Superior temporal gyrus (tissue), 1 donor: Measurements from ENCODE around the gene FKBP11.

ENCODE experiments used
- DNase-seq: peaks from one replicate; pipeline ENCODE4 v3.0.0-alpha.2; 2016; ENCODE audit errors: extremely low spot score

FKBP11 gene

GRCh38 chr12:48956279-48957140 lies 31.2 kb upstream of the FKBP11 start:
- peak; percentile 80 for DNase-seq

GRCh38 chr12:48954841-48955501 lies 29.7 kb upstream of the FKBP11 start:
- no peak for DNase-seq

DNA sequence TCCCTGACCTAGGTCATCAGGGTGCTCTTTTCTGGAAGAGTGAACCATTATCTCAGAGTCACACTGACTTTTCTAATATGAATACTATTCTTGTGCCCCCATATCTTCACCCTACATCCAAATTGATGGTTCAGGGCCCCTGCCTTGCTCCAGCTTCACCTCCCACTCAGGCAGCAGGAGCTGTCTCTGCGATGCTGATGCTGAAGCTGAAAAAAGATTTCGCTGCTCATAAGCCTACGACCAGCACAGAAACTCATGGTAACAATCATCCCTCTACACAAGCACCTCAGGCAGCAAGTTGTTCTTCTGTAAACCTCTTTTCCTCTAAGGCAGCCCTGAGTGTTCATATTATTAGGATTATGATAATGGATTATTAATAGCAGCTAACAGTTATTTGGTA lies 28.8 kb upstream of the FKBP11 start:
- no peak for DNase-seq

GRCh38 chr12:48952691-48953090 lies 27.4 kb upstream of the FKBP11 start:
- no peak for DNase-seq

- no peak for DNase-seq
These were observed 22.4 kb upstream of the FKBP11 start for GRCh38 chr12:48947727-48948126.

- no peak for DNase-seq
These were observed 21.7 kb upstream of the FKBP11 start for GRCh38 chr12:48946943-48947342.

GRCh38 chr12:48946205-48946604 lies 20.9 kb upstream of the FKBP11 start:
- peak; percentile 69 for DNase-seq

- no peak for DNase-seq
These were observed 17.9 kb upstream of the FKBP11 start for GRCh38 chr12:48943221-48943620.

- no peak for DNase-seq
These were observed 14.9 kb upstream of the FKBP11 start for GRCh38 chr12:48940181-48940580.

DNA sequence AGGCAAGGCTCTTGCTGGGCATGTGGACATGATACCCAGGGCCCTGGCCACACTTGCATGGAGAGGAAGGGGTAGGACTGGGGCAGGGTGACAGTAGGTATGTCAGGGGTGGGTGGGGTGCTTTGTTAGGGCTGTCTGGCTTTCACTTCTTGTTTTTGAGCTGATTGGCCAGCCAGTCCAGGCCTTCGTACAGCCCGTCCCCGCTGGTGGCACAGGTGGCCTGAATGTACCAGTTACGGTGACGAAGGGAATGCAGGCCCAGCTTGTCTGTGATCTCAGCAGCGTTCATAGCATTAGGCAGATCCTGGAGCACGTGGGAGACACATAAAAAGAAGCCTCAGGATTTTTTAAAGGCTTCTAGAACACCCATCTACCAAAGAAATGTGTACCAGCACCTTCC lies 13.5 kb upstream of the FKBP11 start:
- no peak for DNase-seq

DNA sequence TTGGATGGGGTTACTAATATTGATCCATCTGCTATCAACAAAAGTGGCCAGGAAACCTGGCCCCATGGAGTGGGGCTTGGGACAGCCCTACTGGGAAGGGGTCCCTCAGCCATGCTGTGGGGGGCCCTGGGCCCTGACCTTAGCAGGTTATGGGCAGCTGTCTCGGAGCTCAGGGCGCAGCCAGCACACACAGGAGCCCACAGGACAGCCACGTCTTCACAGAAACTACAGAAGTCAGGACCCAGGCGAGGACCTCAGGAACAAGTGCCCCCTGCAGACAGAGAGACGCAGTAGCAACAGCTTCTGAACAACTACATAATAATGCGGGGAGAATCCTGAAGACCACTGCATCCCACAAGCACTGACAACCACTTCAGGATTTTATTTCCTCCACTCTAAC lies 11.9 kb upstream of the FKBP11 start:
- no peak for DNase-seq

GRCh38 chr12:48936379-48936979 lies 11.2 kb upstream of the FKBP11 start:
- DNase-seq = peak; percentile 86

DNA sequence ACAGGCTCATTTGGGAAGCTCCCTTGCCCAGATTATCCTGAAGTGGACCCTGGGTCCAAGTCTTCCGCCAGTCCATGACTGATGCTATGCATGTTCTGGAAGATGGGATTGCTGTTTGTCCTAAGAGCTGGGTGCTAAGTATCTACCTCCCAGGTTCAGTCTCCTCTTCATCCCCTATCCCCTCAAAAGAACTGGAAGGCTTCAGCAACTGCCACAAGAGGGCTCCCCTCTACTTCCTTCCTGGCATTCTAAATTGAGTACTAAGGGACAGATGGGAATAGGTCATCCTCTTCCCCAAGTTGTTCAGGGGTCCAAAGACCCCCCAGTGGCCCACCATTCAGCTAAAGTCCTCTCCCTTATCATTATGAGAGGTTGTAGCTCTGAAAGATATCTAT lies 9.0 kb upstream of the FKBP11 start:
- no peak for DNase-seq

- no peak for DNase-seq
These were observed 8.5 kb upstream of the FKBP11 start for GRCh38 chr12:48933664-48934311.

DNA sequence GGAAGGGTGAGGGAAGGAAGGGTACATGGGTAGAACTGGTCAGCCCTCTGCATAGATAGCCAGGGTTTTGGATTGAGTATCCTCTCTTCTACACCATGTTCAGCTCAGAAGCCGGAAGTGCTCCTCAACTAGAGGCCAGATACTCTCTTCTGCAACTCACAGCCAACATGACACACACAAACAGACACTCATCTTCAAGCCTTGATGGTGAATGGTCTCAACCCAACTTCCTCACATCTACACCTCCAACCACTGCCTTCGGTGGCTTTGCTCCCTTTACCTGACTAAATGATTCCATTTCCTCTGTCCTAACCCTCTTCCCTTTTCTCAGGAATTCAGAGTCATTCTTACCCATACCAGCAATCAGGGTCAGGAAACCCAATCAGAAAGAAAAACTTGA lies 7.6 kb upstream of the FKBP11 start:
- DNase-seq = no peak

GRCh38 chr12:48930475-48930874 lies 5.2 kb upstream of the FKBP11 start:
- no peak for DNase-seq

- no peak for DNase-seq
These were observed 4.3 kb upstream of the FKBP11 start for GRCh38 chr12:48929551-48929950.

- DNase-seq = no peak
These were observed 2.0 kb upstream of the FKBP11 start for GRCh38 chr12:48927261-48927660.

DNA sequence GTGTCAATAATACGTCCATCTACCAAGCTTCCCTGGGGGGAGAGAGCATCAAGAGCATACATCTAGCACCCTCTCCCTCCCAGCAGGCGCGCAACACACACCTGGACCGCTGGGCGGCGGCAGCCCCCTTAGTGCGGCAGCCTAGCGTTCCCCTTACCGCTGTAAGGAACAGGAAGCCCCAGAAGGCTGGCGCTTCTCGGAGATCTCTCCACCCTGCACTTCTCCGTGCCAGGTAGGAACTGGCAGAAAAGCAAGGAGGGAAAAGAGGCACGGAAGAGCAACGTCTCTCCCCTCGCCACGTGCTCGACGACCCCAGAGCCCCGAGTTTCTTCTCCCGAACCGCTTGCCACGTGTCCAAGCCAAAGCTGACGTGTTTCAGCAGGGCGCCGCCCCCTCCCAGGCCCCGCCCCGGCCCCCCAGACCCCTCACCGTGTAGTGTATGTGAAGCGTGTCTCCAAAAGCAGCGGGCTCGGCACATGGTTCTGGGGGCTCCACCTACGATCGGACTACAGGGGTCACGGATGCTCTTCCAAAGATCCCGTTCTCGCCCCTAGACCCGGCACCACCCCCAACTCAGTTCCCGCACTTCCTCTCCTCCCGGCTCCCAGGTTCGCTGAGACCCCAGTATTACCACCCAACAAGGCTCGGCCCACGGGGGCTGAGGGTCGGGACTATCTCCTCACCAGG lies 532 bp downstream of the FKBP11 start:
- DNase-seq = no peak

DNA sequence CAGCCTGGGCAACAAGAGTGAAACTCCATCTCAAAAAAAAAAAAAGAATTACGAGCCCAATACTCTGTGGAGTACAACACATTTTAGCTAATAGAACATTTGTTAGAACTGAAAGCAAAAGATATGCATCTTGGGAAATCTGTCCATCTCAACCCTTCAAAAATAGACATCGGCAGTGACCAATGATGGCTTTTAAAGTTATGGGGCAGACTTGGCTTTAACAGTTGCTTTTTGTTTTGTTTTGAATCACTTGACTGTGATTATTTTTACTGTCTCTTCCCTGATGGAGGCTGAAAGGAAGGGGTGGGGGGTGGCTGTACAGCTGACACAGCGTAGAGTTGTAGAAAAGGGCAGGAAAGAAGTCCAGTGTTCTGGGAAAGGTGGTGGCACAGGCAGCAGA lies 2.2 kb downstream of the FKBP11 start:
- no peak for DNase-seq

DNA sequence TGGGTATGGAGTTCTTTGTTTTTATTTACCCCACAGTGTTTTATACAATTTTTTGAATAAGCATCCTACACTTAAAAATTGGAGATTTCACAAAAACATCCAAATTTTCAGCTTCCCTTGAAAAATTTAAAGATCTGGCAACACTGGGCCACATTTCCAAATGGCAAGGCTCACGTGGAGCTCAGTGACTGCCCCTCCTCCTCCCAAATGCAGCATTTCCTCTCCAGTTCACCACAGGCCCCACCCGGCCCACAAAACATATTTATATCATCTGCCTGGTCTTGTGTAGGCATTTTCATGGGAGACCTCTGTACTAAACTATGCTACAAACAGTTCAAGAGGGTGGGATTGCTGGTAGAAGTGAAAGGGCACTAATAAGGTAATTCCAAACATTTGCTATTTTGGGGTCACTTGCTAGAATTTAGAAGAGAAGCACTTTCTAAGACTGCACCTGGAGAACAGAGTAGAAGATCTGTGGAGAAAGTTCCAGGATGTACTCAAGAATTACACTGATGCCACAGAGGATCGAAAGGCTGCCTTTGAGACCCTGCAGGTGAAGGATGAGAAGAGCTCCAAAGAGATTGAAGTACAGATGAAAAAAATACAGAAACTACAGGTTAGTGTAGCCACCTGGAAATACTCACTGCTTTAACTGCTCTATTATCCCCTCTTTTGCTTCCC lies 7.3 kb downstream of the FKBP11 start:
- DNase-seq = no peak
